Astrocyte (in vitro differentiated cells and primary cell): ENCODE results near the gene ANO6. TPM values are rescaled to one million over a fixed set of nuclear protein-coding genes. Genes with fewer than 3 reads are reported as not detected.

ENCODE experiments used
- DNase-seq: peaks from one replicate; pipeline ENCODE4 v3.0.0-alpha.2; 2010; ENCODE audit warnings: low read depth
- FAIRE-seq: peaks from 2 replicates; lab custom pipeline; 2011; peaks lifted over from hg19 to GRCh38; lab: Jason Lieb, UNC
- H2AFZ ChIP-seq: 2 replicates; pipeline ENCODE4 v1.6.0; 2012; ENCODE audit warnings: low read depth, low read length, inconsistent platforms
- H3K27ac ChIP-seq: 2 replicates; pipeline ENCODE4 v1.5.1; 2011; ENCODE audit warnings: low read depth, low read length, inconsistent platforms
- H3K27me3 ChIP-seq: 2 replicates; pipeline ENCODE4 v1.6.0; 2011; ENCODE audit warnings: low read length, inconsistent platforms; ENCODE audit not compliant: insufficient read depth
- H3K36me3 ChIP-seq: 2 replicates; pipeline ENCODE4 v1.5.1; 2011; ENCODE audit warnings: low read length, inconsistent platforms; ENCODE audit not compliant: insufficient read depth
- H3K4me1 ChIP-seq: 2 replicates; pipeline ENCODE4 v1.5.1; 2011; ENCODE audit warnings: low read length, inconsistent platforms; ENCODE audit not compliant: insufficient read depth
- H3K4me2 ChIP-seq: 2 replicates; pipeline ENCODE4 v1.6.0; 2012; ENCODE audit warnings: low read length, inconsistent platforms
- H3K4me3 ChIP-seq: 2 replicates; pipeline ENCODE4 v1.5.1; 2011; ENCODE audit warnings: low read depth, mild to moderate bottlenecking, low read length, inconsistent platforms; ENCODE audit not compliant: insufficient read depth
- H3K79me2 ChIP-seq: 2 replicates; pipeline ENCODE4 v1.6.0; 2012; ENCODE audit warnings: mild to moderate bottlenecking, low read length, inconsistent platforms; ENCODE audit not compliant: insufficient read depth
- H3K9ac ChIP-seq: 2 replicates; pipeline ENCODE4 v1.6.0; 2012; ENCODE audit warnings: mild to moderate bottlenecking, low read length, inconsistent platforms
- H3K9me3 ChIP-seq: 2 replicates; pipeline ENCODE4 v1.5.1; 2012; ENCODE audit warnings: low read depth, mild to moderate bottlenecking, low read length, inconsistent platforms; ENCODE audit not compliant: insufficient read depth
- H4K20me1 ChIP-seq: 2 replicates; pipeline ENCODE4 v1.6.0; 2012; ENCODE audit warnings: low read length, inconsistent platforms; ENCODE audit not compliant: insufficient read depth
- H3K27ac Mint-ChIP-seq: one replicate; pipeline ENCODE4 v1.8.0; 2021; ENCODE audit warnings: mild to moderate bottlenecking, mixed read lengths; ENCODE audit not compliant: unreplicated experiment
- H3K27me3 Mint-ChIP-seq: one replicate; pipeline ENCODE4 v1.8.0; 2021; ENCODE audit warnings: low read depth, mixed read lengths; ENCODE audit not compliant: unreplicated experiment
- H3K36me3 Mint-ChIP-seq: one replicate; pipeline ENCODE4 v1.8.0; 2021; ENCODE audit warnings: low read depth, mixed read lengths; ENCODE audit not compliant: unreplicated experiment
- H3K4me1 Mint-ChIP-seq: one replicate; pipeline ENCODE4 v1.8.0; 2021; ENCODE audit warnings: low read depth, mixed read lengths; ENCODE audit not compliant: unreplicated experiment
- H3K4me3 Mint-ChIP-seq: one replicate; pipeline ENCODE4 v1.8.0; 2021; ENCODE audit warnings: mild to moderate bottlenecking, moderate library complexity, mixed read lengths; ENCODE audit not compliant: unreplicated experiment
- H3K9me3 Mint-ChIP-seq: one replicate; pipeline ENCODE4 v1.8.0; 2021; ENCODE audit warnings: mild to moderate bottlenecking, mixed read lengths; ENCODE audit not compliant: unreplicated experiment
- CTCF ChIP-seq: IDR thresholded peaks from 2 replicates; pipeline ENCODE4 v1.5.1; 2011; ENCODE audit warnings: low read depth, mild to moderate bottlenecking, inconsistent platforms, low read length, moderate library complexity; ENCODE audit not compliant: insufficient read depth
- EZH2 ChIP-seq: IDR thresholded peaks from 2 replicates; pipeline ENCODE4 v1.6.1; 2012; ENCODE audit warnings: mild to moderate bottlenecking, low read length, inconsistent platforms; ENCODE audit not compliant: insufficient read depth
- total RNA-seq: library from RNA; stranded (reverse); gene quantifications from 2 replicates; pipeline ENCODE4 v1.2.1, GENCODE V29; 2021

The ANO6 gene
- total RNA-seq, 1 donor from 2014 or later = 113 TPM

- Histone ChIP-seq H3K4me2 (no peak overlapping the region), H2AFZ (no peak overlapping the region), H3K27ac (no peak overlapping the region), H3K9me3 (no peaks in the 10 kb centered on the region), H3K9ac (no peak overlapping the region), H3K4me3 (no peak overlapping the region), H3K27me3 (no peaks in the 10 kb centered on the region), H3K36me3 (peaks cover 4% of the 10 kb centered on the region), H4K20me1 (no peaks in the 10 kb centered on the region), H3K4me1 (no peaks in the 10 kb centered on the region), H3K79me2 (no peaks in the 10 kb centered on the region)
- FAIRE-seq = no peak
- H3K27me3 Mint-ChIP-seq = no peaks in the 10 kb centered on the region
- peaks cover 13% of the 10 kb centered on the region for H3K4me1 Mint-ChIP-seq
- DNase-seq = no peak
- TF ChIP-seq EZH2 (no peak), CTCF (no peak)
- H3K27ac Mint-ChIP-seq = no peak overlapping the region
- peaks cover 16% of the 10 kb centered on the region for H3K36me3 Mint-ChIP-seq
- no peak overlapping the region for H3K4me3 Mint-ChIP-seq
- H3K9me3 Mint-ChIP-seq = peaks cover under 1% of the 10 kb centered on the region
Measured at GRCh38 chr12:45377815-45378214, 161.9 kb downstream of the ANO6 start.

GRCh38 chr12:45379261-45379660 is 163.4 kb downstream of the ANO6 start:
- Mint-ChIP-seq H3K4me1 (peaks cover 13% of the 10 kb centered on the region), H3K36me3 (peaks cover 23% of the 10 kb centered on the region), H3K4me3 (no peak overlapping the region), H3K27ac (no peak overlapping the region), H3K27me3 (no peaks in the 10 kb centered on the region), H3K9me3 (no peaks in the 10 kb centered on the region)
- FAIRE-seq = no peak
- no peaks in the 10 kb centered on the region for H3K4me1 ChIP-seq
- no peaks in the 10 kb centered on the region for H3K79me2 ChIP-seq
- H3K36me3 ChIP-seq = peaks cover 16% of the 10 kb centered on the region
- no peaks in the 10 kb centered on the region for H4K20me1 ChIP-seq
- H3K9ac ChIP-seq = no peak overlapping the region
- no peak overlapping the region for H3K4me2 ChIP-seq
- TF ChIP-seq CTCF (no peak), EZH2 (no peak)
- H3K27ac ChIP-seq = no peak overlapping the region
- no peaks in the 10 kb centered on the region for H3K9me3 ChIP-seq
- H2AFZ ChIP-seq = no peak overlapping the region
- no peak overlapping the region for H3K4me3 ChIP-seq
- DNase-seq = no peak
- no peaks in the 10 kb centered on the region for H3K27me3 ChIP-seq

GRCh38 chr12:45381351-45381750 is 165.5 kb downstream of the ANO6 start:
- Mint-ChIP-seq H3K36me3 (peaks cover 34% of the 10 kb centered on the region), H3K4me1 (peaks cover 13% of the 10 kb centered on the region), H3K27me3 (no peaks in the 10 kb centered on the region), H3K4me3 (no peak overlapping the region), H3K9me3 (no peaks in the 10 kb centered on the region), H3K27ac (no peak overlapping the region)
- FAIRE-seq (no peak), DNase-seq (no peak)
- Histone ChIP-seq H3K9me3 (no peaks in the 10 kb centered on the region), H4K20me1 (no peaks in the 10 kb centered on the region), H3K4me1 (no peaks in the 10 kb centered on the region), H2AFZ (no peak overlapping the region), H3K27me3 (no peaks in the 10 kb centered on the region), H3K4me3 (no peak overlapping the region), H3K4me2 (no peak overlapping the region), H3K27ac (no peak overlapping the region), H3K79me2 (no peaks in the 10 kb centered on the region), H3K36me3 (peaks cover 16% of the 10 kb centered on the region), H3K9ac (no peak overlapping the region)
- TF ChIP-seq EZH2 (no peak), CTCF (no peak)
